ENCODE measurements around the gene CPNE4. TPM values are rescaled to one million over a fixed set of nuclear protein-coding genes. Genes with fewer than 3 reads are reported as not detected.

CPNE4 gene
- total and polyA plus RNA-seq, 2 donors (not counting 3 experiments of a cell fraction or from before 2014, with no cell fraction given), result not detected

- Histone ChIP-seq H3K4me3 (replicated peaks in 1 of 3; ENCODE audit: insufficient read depth in 1 of 3, low read depth in 1 of 3, low read length in 3 of 3) (no peak overlapping the region), H3K4me1 (ENCODE audit: control insufficient read depth, extremely low read depth, insufficient read depth, low read length) (no peaks in the 10 kb centered on the region), H3K27ac (ENCODE audit: insufficient read depth, low read depth, low read length) (no peak overlapping the region), H3K36me3 (ENCODE audit: control insufficient read depth in 2 of 2, extremely low read depth in 1 of 2, insufficient read depth in 2 of 2, low read length in 2 of 2) (no peaks in the 10 kb centered on the region), H3K27me3 (ENCODE audit: control insufficient read depth in 2 of 2, insufficient read depth in 2 of 2, low read length in 2 of 2) (no peaks in the 10 kb centered on the region), H3K79me2 (ENCODE audit: control insufficient read depth, insufficient read depth, low read length) (no peaks in the 10 kb centered on the region), H3K4me2 (ENCODE audit: insufficient read depth, low read length) (no peak overlapping the region), H4K20me1 (replicated peaks; ENCODE audit: control insufficient read depth, extremely low read depth, insufficient read depth, low read length) (no peaks in the 10 kb centered on the region), H3K9me1 (replicated peaks; ENCODE audit: control insufficient read depth, extremely low read depth, insufficient read depth, low read length) (no peaks in the 10 kb centered on the region), H3K9me3 (replicated peaks; ENCODE audit: control insufficient read depth, insufficient read depth, low read length) (no peaks in the 10 kb centered on the region), H3K9ac (replicated peaks; ENCODE audit: extremely low read depth, insufficient read depth, low read length) (no peak overlapping the region), H2AFZ (ENCODE audit: low read depth, low read length) (no peak overlapping the region)
- dilution Hi-C loops (cut with MboI; ENCODE audit: extremely low pct_ligation_motif_present, low sequenced_read_pairs), result no loop called here
- TF ChIP-seq GATA2 (IDR thresholded peaks at IDR 0.05; ENCODE audit: insufficient read depth, insufficient read length, low read depth, low read length) (no peak), EZH2 (IDR thresholded peaks at IDR 0.05; ENCODE audit: borderline replicate concordance, low read depth, low read length, severe bottlenecking) (no peak), MYC (IDR thresholded peaks at IDR 0.05; ENCODE audit: low read depth, low read length) (no peak), MAX (IDR thresholded peaks at IDR 0.05; ENCODE audit: insufficient read depth, insufficient read length) (no peak), JUN (IDR thresholded peaks at IDR 0.05; ENCODE audit: borderline replicate concordance, insufficient read depth, insufficient read length, low read depth) (no peak), CTCF (IDR thresholded peaks at IDR 0.05; ENCODE audit: extremely low read depth in 1 of 2, insufficient read depth in 1 of 2, low read depth in 1 of 2, low read length in 2 of 2) (no peak), POLR2A (IDR thresholded peaks at IDR 0.05; ENCODE audit: low read depth, low read length) (no peak), FOS (IDR thresholded peaks at IDR 0.05; ENCODE audit: borderline replicate concordance, insufficient read depth, low read length) (no peak), POLR2AphosphoS5 (IDR thresholded peaks at IDR 0.05; ENCODE audit: insufficient read depth, low read depth, low read length) (no peak)
- FAIRE-seq (no peak), DNase-seq (ENCODE audit: low read depth, low spot score) (no peak)
- intact Hi-C loops (cut with micrococcal nuclease), result no loop called here
- CTCF ChIA-PET, result interaction anchor here (0.7 kb wide), 1 partner anchor 8 kb away, joined by 3 read pairs; no protein-coding TSS in a partner anchor
- BruUV-seq (replicated peaks), result no TSS peak
- POLR2A ChIA-PET, result no interaction called here
These were observed 248.4 kb downstream of the CPNE4 start for GRCh38 chr3:131786386-131786785.

All from endothelial cell of umbilical vein (primary cell).